A673 (cell line): ENCODE results near the gene TSNAXIP1.

ENCODE experiments used
- CTCF ChIP-seq: fragments of 300-800, 200-600 bp; sonication (generic); conservative IDR thresholded peaks from 2 replicates; pipeline ENCODE4 v1.5.1; 2017; ENCODE audit warnings: low read depth, mild to moderate bottlenecking, antibody characterized with exemption, low read length, moderate library complexity, mixed read lengths
- EZH2 ChIP-seq: fragments of 200-600 bp; sonication (generic); IDR thresholded peaks from 2 replicates; pipeline ENCODE4 v1.6.1; 2017; ENCODE audit warnings: borderline replicate concordance, low read depth, mild to moderate bottlenecking, mixed read lengths, antibody characterized with exemption, low read length; ENCODE audit not compliant: poor library complexity, severe bottlenecking

DNA sequence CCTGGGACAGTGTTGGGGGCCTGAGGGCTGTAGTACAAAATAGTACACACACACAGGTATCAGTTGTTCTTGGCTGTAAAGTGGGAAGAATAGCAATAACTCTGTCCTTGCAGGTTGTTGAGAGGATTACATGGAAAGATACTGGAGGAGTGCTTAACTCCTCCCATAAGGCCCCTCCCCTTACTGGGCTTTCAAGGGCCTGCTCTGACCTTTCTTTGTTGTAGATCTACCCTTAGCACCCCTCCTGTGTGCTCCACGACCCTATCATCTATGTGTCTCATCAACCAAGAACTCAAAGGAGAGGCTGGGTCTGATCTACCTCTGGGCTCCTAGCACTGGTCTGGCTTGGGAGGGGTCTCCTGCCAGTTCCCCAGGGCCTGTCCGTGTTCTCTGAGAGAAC is 57.9 kb downstream of the TSNAXIP1 start:
- TF ChIP-seq CTCF (no peak), EZH2 (no peak)
